ENCODE results near the gene TRIM39.

The TRIM39 gene

DNA sequence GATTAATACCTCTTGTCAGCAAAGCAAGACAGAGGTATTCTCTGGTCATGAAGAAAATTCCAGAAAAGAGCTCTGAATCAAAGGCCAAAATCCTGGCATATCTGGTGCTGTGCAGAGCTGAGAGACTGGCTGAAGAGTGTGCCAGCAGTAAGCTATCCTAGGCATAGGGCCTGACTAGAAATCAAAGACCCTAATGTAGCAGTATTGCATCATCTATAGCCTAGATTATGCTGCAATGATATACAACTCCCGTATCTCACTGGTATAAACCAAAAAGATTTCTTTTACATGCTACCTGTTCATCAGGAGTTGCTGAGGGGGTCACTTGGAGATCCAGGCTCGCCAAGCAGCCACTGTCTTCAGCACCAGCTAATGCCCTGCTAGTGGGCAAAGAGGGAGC, 30.9 kb upstream of the TRIM39 start:
- Histone ChIP-seq H3K27me3 (ENCODE audit: insufficient read depth, low read depth) (no peaks in the 10 kb centered on the region), H4K20me1 (ENCODE audit: insufficient read depth) (no peaks in the 10 kb centered on the region; the same call in 1 of the 2 replicates), H3K36me3 (ENCODE audit: insufficient read depth) (no peaks in the 10 kb centered on the region; the same call in 1 of the 2 replicates), H3K79me2 (ENCODE audit: insufficient read depth, low read depth) (no peaks in the 10 kb centered on the region), H3K27ac (no peak overlapping the region), H3K4me2 (no peak overlapping the region), H3K9ac (no peak overlapping the region), H3K4me3 (IDR thresholded peaks at IDR 0.05; ENCODE audit: insufficient read depth, low read depth, low read length) (no peak overlapping the region), H3K4me1 (ENCODE audit: low read depth, poor library complexity, severe bottlenecking) (no peaks in the 10 kb centered on the region), H2AFZ (ENCODE audit: low read depth) (no peak overlapping the region)
- TF ChIP-seq, protein P1, sequence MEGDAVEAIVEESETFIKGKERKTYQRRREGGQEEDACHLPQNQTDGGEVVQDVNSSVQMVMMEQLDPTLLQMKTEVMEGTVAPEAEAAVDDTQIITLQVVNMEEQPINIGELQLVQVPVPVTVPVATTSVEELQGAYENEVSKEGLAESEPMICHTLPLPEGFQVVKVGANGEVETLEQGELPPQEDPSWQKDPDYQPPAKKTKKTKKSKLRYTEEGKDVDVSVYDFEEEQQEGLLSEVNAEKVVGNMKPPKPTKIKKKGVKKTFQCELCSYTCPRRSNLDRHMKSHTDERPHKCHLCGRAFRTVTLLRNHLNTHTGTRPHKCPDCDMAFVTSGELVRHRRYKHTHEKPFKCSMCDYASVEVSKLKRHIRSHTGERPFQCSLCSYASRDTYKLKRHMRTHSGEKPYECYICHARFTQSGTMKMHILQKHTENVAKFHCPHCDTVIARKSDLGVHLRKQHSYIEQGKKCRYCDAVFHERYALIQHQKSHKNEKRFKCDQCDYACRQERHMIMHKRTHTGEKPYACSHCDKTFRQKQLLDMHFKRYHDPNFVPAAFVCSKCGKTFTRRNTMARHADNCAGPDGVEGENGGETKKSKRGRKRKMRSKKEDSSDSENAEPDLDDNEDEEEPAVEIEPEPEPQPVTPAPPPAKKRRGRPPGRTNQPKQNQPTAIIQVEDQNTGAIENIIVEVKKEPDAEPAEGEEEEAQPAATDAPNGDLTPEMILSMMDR (conservative IDR thresholded peaks at IDR 0.05; ENCODE audit: low read depth, low read length): no peak

DNA sequence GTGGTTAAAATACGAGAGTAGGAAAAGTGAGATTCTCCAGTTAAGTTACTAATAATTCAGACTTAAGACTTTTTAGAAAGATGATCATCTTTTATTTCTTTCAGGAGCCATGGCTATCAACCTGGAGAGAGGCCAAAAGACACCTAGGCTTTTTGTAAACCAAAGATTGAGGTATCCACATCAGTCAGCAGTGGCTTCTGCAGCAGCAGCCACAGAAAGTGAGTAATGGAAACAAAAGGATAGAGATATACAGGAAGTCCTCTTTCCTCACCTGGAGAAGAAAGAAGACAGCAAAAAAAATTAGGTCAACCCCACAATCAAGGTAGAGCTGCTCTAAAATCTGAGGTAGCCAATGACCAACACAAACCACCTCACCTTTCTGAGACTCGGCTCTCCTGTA, 22.7 kb upstream of the TRIM39 start:
- Histone ChIP-seq H3K36me3 (ENCODE audit: insufficient read depth) (no peaks in the 10 kb centered on the region), H3K4me2 (no peak overlapping the region), H3K4me3 (IDR thresholded peaks at IDR 0.05; ENCODE audit: insufficient read depth, low read depth, low read length) (no peak overlapping the region), H3K79me2 (ENCODE audit: insufficient read depth, low read depth) (no peaks in the 10 kb centered on the region), H4K20me1 (ENCODE audit: insufficient read depth) (no peaks in the 10 kb centered on the region), H3K27ac (no peak overlapping the region), H3K9ac (no peak overlapping the region), H3K4me1 (ENCODE audit: low read depth, poor library complexity, severe bottlenecking) (no peaks in the 10 kb centered on the region), H2AFZ (ENCODE audit: low read depth) (no peak overlapping the region), H3K27me3 (ENCODE audit: insufficient read depth, low read depth) (no peaks in the 10 kb centered on the region)
- TF ChIP-seq, protein P1 (conservative IDR thresholded peaks at IDR 0.05; ENCODE audit: low read depth, low read length): no peak

DNA sequence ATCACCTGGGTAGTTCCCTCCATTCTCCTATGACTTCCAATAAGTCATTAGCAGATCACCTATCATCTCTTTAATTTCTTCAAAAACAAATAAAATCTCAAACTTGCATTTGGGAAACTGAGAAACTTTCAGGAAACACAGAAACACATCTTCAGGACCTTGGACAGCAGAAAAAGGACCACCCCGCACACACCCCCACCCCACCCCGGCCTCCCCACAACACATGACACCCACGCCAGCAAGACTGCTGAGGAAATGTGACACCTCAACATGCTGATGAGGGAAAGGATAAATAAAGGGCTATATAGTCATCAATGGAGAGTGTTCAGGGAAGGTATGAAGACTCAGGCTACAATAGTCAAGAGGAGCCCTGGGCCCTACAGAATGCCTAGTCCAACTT, 15.6 kb upstream of the TRIM39 start:
- Histone ChIP-seq H3K27ac (no peak overlapping the region), H3K4me3 (IDR thresholded peaks at IDR 0.05; ENCODE audit: insufficient read depth, low read depth, low read length) (no peak overlapping the region), H2AFZ (ENCODE audit: low read depth) (no peak overlapping the region), H3K4me1 (ENCODE audit: low read depth, poor library complexity, severe bottlenecking) (no peaks in the 10 kb centered on the region), H3K79me2 (ENCODE audit: insufficient read depth, low read depth) (peaks cover 13% of the 10 kb centered on the region; the same call in 1 of the 2 replicates), H3K9ac (no peak overlapping the region), H3K4me2 (no peak overlapping the region), H3K27me3 (ENCODE audit: insufficient read depth, low read depth) (no peaks in the 10 kb centered on the region), H3K36me3 (ENCODE audit: insufficient read depth) (no peaks in the 10 kb centered on the region), H4K20me1 (ENCODE audit: insufficient read depth) (no peaks in the 10 kb centered on the region)
- TF ChIP-seq, protein P1 (conservative IDR thresholded peaks at IDR 0.05; ENCODE audit: low read depth, low read length): no peak

DNA sequence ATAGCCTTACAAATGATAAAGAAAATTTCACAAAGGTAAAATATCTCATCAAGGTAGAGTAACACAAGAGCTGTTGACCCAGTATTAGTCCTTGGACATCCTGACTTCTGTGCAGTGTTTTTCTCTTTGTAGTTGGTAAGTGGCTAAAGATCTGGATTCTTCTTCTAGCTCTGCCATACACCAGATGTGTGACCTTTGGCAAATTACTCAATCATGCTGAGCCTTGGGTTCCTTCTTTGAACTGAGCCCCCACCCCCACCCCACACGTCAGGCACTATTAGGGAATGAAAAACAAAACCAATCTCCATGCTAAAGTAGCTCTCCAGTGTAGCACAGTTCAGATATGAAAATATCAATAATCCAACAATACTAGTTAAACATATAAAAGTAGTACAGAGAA, 15.1 kb upstream of the TRIM39 start:
- Histone ChIP-seq H3K4me2 (no peak overlapping the region), H3K79me2 (ENCODE audit: insufficient read depth, low read depth) (peaks cover 17% of the 10 kb centered on the region; the same call in 1 of the 2 replicates), H3K9ac (no peak overlapping the region), H4K20me1 (ENCODE audit: insufficient read depth) (no peaks in the 10 kb centered on the region), H3K4me1 (ENCODE audit: low read depth, poor library complexity, severe bottlenecking) (no peaks in the 10 kb centered on the region), H3K27ac (no peak overlapping the region), H3K36me3 (ENCODE audit: insufficient read depth) (no peaks in the 10 kb centered on the region), H2AFZ (ENCODE audit: low read depth) (no peak overlapping the region), H3K27me3 (ENCODE audit: insufficient read depth, low read depth) (no peaks in the 10 kb centered on the region), H3K4me3 (IDR thresholded peaks at IDR 0.05; ENCODE audit: insufficient read depth, low read depth, low read length) (no peak overlapping the region)
- TF ChIP-seq, protein P1 (conservative IDR thresholded peaks at IDR 0.05; ENCODE audit: low read depth, low read length): no peak

Data from KMS-11 (cell line).